IPS-NIHi7 (cell line): ENCODE results near the gene RMI1.
"Not testable (repeated sequence)": the region's sequence is repeated elsewhere in the genome, so short reads cannot be mapped to it uniquely, and the experiment has no call there.

Experiments used
- DNase-seq: peaks from one replicate; pipeline ENCODE4 v3.0.0; 2012; ENCODE audit warnings: mixed read lengths; ENCODE audit errors: extremely low spot score

RMI1 gene

DNA sequence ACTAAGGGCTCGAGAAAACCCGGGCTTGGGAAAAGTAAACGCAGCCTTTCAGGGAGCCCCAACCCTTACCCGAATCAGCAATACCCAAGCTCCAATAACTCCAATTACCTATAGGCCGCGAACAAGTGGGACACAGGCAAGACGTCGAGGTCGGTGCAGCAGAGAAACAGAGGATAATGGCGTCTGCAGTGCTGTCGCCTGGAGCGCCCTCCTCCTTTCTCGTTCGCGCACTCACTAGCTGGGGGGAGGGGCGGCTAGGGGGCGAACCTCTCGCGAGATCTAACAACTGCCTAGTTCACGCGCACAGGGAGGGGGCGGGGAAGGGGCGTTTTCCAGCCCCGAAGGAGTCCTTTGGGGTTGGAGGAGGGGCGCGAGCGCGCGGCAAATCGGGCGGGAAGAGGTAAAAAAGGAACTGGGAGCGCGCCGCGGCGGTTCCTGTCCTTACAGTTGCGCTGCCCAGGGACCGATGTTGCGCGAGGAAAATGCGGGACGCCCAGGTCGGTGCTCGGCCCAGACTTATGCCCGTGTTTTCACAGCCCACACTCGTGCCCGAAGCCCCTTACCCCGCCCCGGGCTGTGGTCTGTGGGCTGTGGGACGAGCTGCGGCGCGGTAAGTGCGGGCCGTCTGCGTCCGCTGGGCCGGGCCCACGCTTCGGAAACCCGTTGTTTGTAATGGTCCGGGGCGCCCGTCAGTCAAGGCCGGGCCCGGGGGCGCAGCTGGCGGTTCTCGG is at the start of gene RMI1:
Gene RMI1 (plus strand): TSS at position 411 of the 731 bp plus-strand sequence. CDS start 20,182 bp downstream, outside the sequence.
- DNase-seq, result peak; percentile 91

DNA sequence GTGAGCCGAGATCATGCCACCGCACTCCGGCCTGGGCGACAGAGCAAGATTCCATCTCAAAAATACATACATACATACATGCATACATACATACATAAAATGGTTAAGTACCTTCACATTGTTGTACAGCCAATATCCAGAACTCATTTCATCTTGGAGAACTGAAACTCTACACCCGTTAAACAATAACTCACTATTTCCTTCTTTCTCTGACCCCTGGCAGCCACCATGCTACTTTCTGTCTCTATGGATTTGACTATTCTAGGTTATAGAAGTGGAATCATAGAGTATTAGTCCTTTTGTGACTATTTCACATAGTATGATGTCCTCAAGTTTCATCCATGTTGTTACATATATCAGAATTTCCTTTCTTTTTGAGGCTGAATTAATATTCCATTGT is 49.7 kb upstream of the RMI1 start:
- no peak for DNase-seq

- DNase-seq, result no peak
Measured at GRCh38 chr9:83932011-83932410, 48.6 kb upstream of the RMI1 start.

DNA sequence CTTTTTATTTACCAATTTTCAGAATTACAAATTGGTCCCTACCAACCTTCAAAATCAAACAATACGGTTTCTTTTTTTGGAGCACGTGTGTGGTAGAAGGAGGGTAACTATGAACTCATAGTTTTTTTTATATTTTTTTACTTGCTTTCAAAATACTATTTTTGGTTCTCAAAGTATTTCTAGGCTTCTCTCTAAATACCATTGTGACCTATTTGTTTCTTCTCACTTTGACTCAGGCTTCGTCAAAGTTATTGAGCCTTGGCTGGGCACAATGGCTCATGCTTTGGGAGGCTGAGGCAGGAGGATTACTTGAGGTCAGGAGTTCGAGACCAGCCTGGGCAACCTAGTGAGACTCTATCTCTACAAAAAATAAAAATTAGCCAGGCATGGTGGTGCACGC is 47.8 kb upstream of the RMI1 start:
- no peak for DNase-seq

DNA sequence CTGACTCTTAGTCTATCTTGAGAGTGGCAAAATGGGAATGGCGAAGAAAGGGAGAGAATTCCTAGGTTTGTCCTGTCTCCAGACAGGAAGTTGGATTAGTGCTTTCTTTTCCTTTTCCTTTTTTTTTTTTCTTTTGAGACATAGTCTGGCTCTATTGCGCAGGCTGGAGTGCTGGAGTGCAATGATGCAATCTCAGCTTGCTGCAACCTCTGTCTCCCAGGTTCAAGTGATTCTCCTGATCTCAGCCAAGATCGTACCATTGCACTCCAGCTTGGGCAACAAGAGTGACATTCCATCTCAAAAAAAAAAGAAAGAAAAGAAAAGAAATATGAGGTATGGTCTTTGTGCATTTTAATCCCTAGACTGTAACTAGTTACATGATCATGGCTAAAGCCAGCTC is 46.8 kb upstream of the RMI1 start:
- DNase-seq, result no peak

DNA sequence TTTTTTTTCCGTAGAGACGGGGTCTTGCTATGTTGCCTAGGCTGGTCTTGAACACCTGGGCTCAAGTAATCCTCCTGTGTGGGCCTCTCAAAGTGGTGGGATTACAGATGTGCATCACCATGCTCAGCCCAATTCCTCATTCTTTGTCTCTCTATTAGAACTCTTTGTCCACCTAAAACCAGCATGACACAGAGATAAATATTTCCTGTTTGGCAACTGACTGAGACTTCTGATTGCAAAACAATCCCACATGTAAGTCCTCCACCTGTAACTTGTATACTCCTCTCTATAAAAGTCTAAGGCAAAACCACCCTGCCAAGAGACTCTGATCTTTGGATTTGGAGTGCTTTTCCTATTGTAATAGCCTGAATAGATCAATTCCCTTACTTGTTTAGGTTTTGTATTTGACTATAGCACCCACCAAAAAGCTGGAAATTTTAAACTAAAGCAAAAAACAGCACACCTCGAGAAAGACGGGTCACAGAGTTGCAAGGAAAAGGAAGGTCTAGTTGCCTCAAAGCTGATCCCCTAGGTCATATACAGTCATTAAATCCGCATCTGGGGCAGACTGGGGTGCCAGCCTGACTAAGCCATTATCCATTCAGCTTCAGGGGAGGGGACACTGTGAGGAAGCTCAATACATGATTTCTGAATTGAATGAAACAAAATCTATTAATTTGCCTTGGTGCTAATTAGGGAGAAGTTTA is 45.9 kb upstream of the RMI1 start:
- no peak for DNase-seq

GRCh38 chr9:83935276-83935935 is 45.2 kb upstream of the RMI1 start:
- no peak for DNase-seq

DNA sequence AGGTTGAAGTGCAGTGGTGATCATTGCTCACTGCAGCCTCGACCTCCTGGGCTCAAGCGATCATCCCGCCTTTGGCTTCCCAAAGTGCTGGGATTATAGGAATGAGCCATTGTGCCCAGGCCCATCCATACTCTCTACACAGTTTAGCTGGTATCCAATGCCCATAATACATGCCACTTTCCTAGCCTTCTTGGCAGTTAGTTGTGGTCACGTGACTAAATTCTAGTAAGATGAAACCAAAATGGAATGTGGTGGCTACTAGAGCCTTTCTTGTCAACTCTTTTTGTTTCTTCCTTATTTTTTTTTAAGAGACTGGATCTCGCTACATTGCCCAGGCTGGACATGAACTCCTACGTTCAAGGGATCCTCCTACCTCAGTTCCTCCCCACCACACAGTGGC is 44.1 kb upstream of the RMI1 start:
- DNase-seq, result no peak

DNA sequence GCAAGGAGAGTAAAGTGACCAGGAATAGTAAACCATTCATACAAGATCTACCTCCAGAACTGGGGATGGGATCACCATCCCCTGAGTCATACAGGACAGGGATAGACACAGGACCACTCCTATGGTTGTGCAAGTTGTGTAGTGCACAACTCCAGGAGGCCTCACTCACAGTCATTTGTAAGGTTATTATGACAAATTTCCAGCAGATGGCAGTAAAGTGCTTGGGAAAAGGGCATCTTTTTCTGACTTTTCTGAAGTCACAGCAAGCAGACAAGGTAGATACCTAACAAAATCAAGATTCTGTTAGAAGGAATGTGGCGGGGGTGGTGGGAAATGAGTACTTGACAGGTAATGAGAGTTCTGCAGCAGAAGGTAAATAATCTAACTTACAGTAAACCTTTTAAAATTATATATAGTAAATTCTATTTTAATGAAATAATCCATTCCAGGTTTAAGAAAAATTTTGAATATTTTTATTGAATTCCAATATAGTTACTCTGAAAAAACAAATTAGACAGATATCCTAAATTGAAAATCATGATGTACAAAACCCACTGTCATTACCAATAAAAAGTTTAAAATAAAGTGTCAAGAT is 42.6 kb upstream of the RMI1 start:
- DNase-seq, result peak; percentile 65

DNA sequence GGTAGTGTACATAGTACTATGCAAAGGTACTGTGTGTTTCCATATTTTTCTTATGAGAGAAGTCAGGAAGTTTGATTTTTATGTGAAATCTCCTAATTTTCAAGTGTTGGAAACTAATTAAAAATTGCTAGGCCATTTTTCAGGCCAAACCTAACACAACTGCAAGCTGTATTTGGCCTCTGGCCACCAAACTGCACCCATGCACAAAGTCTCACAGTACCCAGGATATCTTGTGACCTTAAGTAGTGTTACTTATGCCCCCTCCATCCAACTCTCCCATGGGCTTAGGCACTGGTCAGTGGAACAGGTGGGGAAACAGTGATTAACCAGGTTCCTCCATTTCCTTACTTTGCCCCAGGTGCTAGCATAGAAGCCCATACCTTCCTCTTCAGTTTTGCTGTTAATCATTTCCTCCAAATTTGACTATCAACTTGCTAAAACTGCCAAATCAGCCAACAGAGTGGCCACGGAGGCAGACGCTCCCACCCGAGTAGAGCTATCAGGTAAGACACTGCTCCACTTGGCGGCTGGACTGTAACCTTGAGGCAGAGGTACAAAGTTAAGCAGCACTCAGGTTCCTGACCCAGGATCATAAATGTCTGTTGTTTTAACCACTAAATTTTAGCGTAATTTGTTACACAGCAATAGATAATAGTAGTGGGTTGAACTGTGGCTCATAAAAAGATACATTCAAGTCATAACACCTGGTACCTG is 39.9 kb upstream of the RMI1 start:
- no peak for DNase-seq

GRCh38 chr9:83948096-83948495 is 32.5 kb upstream of the RMI1 start:
- DNase-seq, result not testable (repeated sequence)

GRCh38 chr9:83956086-83956435 is 24.5 kb upstream of the RMI1 start:
- no peak for DNase-seq

- DNase-seq, result peak; percentile 70
Measured at GRCh38 chr9:83956436-83957247, 24.0 kb upstream of the RMI1 start.

GRCh38 chr9:83957248-83957513 is 23.4 kb upstream of the RMI1 start:
- DNase-seq, result no peak

DNA sequence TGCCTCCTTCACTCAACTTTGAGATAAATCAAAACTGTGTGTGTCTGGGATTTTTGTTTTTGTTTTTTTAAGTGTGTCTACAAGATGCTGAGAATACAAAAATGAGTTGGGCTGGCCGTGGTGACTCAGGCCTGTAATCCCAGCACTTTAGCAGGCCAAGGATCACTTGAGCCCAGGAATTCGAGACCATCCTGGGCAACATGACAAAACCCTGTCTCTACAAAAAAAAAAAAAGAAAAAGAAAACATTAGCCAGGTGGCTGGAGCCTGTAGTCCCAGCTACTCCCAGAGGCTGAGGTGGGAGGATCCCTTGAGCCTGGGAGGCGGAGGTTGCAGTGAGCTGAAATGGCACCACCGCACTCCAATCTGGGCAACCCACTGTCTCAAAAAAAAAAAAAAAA is 21.5 kb upstream of the RMI1 start:
- DNase-seq, result no peak

GRCh38 chr9:83960991-83961390 is 19.6 kb upstream of the RMI1 start:
- no peak for DNase-seq

- DNase-seq, result no peak
Measured at GRCh38 chr9:83962165-83962564, 18.4 kb upstream of the RMI1 start.

- DNase-seq, result no peak
Measured at GRCh38 chr9:83964973-83965349, 15.6 kb upstream of the RMI1 start.

- DNase-seq, result no peak
Measured at GRCh38 chr9:83965350-83966208, 15.0 kb upstream of the RMI1 start.

DNA sequence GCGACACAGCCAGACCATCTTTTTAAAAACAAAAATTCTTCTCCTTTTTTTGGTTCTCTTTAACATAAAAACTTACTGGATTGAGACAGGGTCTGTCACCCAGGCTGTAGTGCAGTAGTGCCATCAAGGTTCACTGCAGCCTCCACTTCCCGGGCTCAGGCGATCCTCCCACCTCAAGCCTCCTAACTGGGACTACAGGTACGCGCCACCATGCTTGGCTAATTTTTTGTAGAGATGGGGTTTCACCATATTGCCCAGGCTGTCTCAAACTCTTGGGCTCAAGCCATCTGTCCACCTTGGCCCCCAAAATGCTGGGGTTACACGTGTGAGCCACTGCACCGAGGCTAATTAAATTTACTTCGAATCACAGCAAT is 14.4 kb upstream of the RMI1 start:
- no peak for DNase-seq

DNA sequence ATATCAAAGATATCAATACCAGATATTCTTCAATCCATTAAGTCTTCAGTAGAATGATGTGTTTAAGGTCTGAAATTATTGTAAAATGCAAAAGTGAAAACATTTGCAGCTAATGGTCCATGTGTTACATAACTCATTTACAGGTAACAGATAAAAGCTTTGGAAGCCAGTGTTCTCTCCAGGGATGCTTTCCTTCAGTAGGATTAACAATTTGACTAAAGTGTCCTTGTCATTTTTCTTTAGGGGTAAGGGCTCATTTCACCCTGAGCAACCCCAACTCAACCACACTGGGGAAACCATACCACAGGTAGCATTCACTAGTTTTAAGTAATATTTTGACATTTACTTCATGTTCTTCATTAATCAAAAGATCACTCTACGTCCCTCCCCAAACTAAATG is 13.5 kb upstream of the RMI1 start:
- DNase-seq, result no peak
